Heart left ventricle (tissue), 16 donors: ENCODE data around the gene DLG1. TPM values are rescaled to one million over a fixed set of nuclear protein-coding genes. Genes with fewer than 3 reads are reported as not detected.

Experiments
- ATAC-seq, 4 donors: fragments of 200-7000 bp; cut with Tn5 transposase; one replicate each; pipeline ENCODE4 v1.9.1; 2020 to 2022; ENCODE audit warnings: moderate library complexity in 4 of 4, mild to moderate bottlenecking in 3 of 4, moderate number of reproducible peaks in 1 of 4
- DNase-seq, 5 donors: peaks; one replicate each; pipeline ENCODE4 v3.0.0-alpha.2; 2020
- H3K27ac ChIP-seq, 12 donors: fragments of 200-600 bp; sonication (generic) in 4 of 12; one replicate each; pipeline versions ENCODE4 v1.5.0 to v1.8.0; 2016 to 2022; ENCODE audit warnings: mild to moderate bottlenecking in 2 of 12
- H3K27me3 ChIP-seq, 9 donors: fragments of 200-600 bp; sonication (generic) in 2 of 9; one replicate each; pipeline versions ENCODE4 v1.5.1 to v1.8.0; 2016 to 2022; ENCODE audit warnings: mild to moderate bottlenecking in 3 of 9
- H3K36me3 ChIP-seq, 9 donors: fragments of 200-600 bp; sonication (generic) in 2 of 9; one replicate each; pipeline versions ENCODE4 v1.5.0 to v1.8.0; 2018 to 2022; ENCODE audit warnings: mild to moderate bottlenecking in 2 of 9
- H3K4me1 ChIP-seq, 12 donors: fragments of 200-600 bp; sonication (generic) in 4 of 12; one replicate each; pipeline versions ENCODE4 v1.5.0 to v1.8.0; 2016 to 2022; ENCODE audit warnings: mild to moderate bottlenecking in 3 of 12
- H3K4me3 ChIP-seq, 12 donors: fragments of 200-600 bp; sonication (generic) in 4 of 12; one replicate each; pipeline versions ENCODE4 v1.5.0 to v1.8.0; 2017 to 2022; ENCODE audit warnings: mild to moderate bottlenecking in 9 of 12, moderate library complexity in 4 of 12
- H3K9me3 ChIP-seq, 12 donors: fragments of 200-600 bp; sonication (generic) in 4 of 12; one replicate each; pipeline versions ENCODE4 v1.5.0 to v1.8.0; 2016 to 2022; ENCODE audit warnings: mild to moderate bottlenecking in 1 of 12
- POLR2A ChIP-seq, 2 donors: fragments of 450-650 bp; IDR thresholded peaks; one replicate each; pipeline ENCODE4 v1.6.1; 2017; ENCODE audit warnings: antibody characterized with exemption in 2 of 2, mild to moderate bottlenecking in 2 of 2, moderate library complexity in 2 of 2
- WGBS, 4 donors: extraction: QIAGEN DNeasy Blood & Tissue Kit in 2 of 4; methylation state at CpG; one replicate each; pipeline versions ENCODE4 v1.1.5 to v1.1.7; 2013 to 2018; 5-methylcytosine and 5-hydroxymethylcytosine counted together
- intact Hi-C, 10 donors: fragments of 100-400 bp; cut with DNase I; formaldehyde crosslinking; loops; one replicate each; pipeline versions ENCODE4 v1.11.1 to v1.14.2; 2022
- polyA plus RNA-seq, 2 donors: library from polyadenylated mRNA; stranded (reverse); fragments of 200-250 nt; gene quantifications; one replicate each; pipeline ENCODE4 v1.2.3, GENCODE V29; 2013
- total RNA-seq, 9 donors: library from RNA; depleted of rRNA in 2 of 9; stranded (reverse); fragments of >200 nt in 2 of 9; fragmentation: NEBNext Ultra II Directional in 3 of 9; extraction: Animal tissue kit (Norgen Biotek cat#: 25700) in 3 of 9; gene quantifications; one replicate each; pipeline versions ENCODE4 v1.1.0 to v1.2.4, GENCODE V29; 2016 to 2023
- TF ChIP-seq, protein P1 (sequence below), 12 donors: fragments of 200-600 bp; sonication (generic) in 4 of 12; IDR thresholded peaks; one replicate each; pipeline versions ENCODE4 v1.5.0 to v1.8.0; 2018 to 2022; ENCODE audit warnings: antibody characterized with exemption in 12 of 12, mild to moderate bottlenecking in 5 of 12
- donor health status: ischemic (EF 13 %, LVEDD 7.1; RV severe dilation, severe dysfunction).
- donor health status: healthy with polysubstance abuse.
- donor health status: DM: no; HTN: yes; CAD: no.
- donor health status: DM: no; HTN: no; CAD: no.
- donor health status: ischemic (EF 25% LVEDD 6.9; RV normal size, moderate dysfunction).
- donor health status: ischemic (EF 25% LVEDD 5.7; RV mildly dilated, moderate dysfunction).
- donor health status: healthy.
- donor health status: DM: yes; HTN: yes; CAD: no.
- donor health status: ischemic (EF 35%, LVEDD 5.7; RV mildly dilated, moderate dysfunction).
- donor health status: nonischemic (EF 11% LVEDD 7.7; RV severe dilation, severe dysfunction).
- donor health status: DM: yes; HTN: yes; CAD: no.
- donor health status: PGD.
- donor health status: ischemic (EF 29% LVEDD 5.4; RV normal size, mild dysfunction).
- donor health status: nonischemic (EF 23%, LVEDD 6.1; RV moderate dilation, normal function).

The DLG1 gene
- total and polyA plus RNA-seq, 11 donors: 17.4 to 151 (median 63.6) TPM

- intact Hi-C loops: loop anchor here in 1 of 10 donors (2.0 kb wide), 1 partner anchor 26 kb away; no protein-coding TSS in a partner anchor
- peak overlapping the region in 5 of 12 donors; percentile 32 to 76 (median 56) for H3K27ac ChIP-seq
- 4 to 11% (median 9%) methylated on average over 18 to 67 of the region's 67 CpGs for WGBS, 4 donors
Measured at GRCh38 chr3:197028728-197029510, 269.5 kb downstream of the DLG1 start.

DNA sequence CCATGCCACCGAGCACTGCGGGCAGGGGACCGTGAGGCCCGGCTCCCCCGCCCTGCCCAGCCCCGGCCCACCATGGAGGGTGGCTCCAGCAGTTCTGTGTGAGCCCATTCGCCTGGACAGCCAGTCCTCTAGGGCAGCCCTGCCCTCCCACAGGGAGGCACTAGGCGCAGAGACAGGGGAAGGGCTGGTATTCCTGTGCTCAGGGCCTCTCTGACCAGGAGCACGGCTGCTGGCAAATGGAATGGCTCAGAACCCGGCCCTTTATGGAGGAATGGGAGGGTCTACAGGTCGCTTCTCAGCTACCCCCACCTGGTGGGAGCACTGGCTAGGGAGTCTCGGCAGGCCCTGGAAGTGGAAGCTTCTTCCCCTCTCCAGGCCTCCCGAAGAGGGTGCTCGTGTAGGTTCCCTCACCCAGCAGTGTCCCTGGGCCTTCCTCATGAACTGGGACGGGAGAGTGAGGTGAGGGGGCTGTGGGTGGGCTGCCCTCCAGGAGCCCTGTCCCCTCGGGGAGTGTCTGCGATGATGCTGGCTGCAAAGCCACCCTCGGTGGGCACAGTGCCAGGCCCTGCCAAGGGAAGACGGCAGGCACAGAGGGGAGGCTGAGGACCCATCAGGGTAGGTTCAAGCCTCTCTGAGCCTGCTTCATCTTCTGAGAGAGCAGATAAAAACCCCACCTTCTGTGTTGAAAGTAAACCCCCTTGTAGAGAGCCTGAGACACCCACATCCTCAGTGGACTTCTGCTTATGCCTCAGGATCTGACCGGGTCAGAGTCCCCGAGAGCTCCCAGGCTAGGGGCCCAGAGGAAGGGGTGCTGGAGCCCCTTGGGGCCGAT is 270.3 kb downstream of the DLG1 start:
- intact Hi-C loops: loop anchor here in 1 of 10 donors (2.0 kb wide), 1 partner anchor 25 kb away; no protein-coding TSS in a partner anchor
- no peak for TF ChIP-seq POLR2A (IDR thresholded peaks at IDR 0.05)
- TF ChIP-seq, protein P1, sequence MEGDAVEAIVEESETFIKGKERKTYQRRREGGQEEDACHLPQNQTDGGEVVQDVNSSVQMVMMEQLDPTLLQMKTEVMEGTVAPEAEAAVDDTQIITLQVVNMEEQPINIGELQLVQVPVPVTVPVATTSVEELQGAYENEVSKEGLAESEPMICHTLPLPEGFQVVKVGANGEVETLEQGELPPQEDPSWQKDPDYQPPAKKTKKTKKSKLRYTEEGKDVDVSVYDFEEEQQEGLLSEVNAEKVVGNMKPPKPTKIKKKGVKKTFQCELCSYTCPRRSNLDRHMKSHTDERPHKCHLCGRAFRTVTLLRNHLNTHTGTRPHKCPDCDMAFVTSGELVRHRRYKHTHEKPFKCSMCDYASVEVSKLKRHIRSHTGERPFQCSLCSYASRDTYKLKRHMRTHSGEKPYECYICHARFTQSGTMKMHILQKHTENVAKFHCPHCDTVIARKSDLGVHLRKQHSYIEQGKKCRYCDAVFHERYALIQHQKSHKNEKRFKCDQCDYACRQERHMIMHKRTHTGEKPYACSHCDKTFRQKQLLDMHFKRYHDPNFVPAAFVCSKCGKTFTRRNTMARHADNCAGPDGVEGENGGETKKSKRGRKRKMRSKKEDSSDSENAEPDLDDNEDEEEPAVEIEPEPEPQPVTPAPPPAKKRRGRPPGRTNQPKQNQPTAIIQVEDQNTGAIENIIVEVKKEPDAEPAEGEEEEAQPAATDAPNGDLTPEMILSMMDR (IDR thresholded peaks at IDR 0.05): no peak
- 82 to 84% (median 82%) methylated on average over 18 to 22 of the region's 22 CpGs for WGBS, 4 donors
- DNase-seq (peak in 1 of 5 donors; percentile 62), ATAC-seq (no peak)
- Histone ChIP-seq H3K4me1 (peaks cover 0 to 45% (median 24%) of the 10 kb centered on the region in 12 donors), H3K27ac (peak overlapping the region in 1 of 12 donors; percentile 49), H3K9me3 (no peaks in the 10 kb centered on the region), H3K36me3 (no peaks in the 10 kb centered on the region), H3K27me3 (peaks cover 0 to 15% (median 0%) of the 10 kb centered on the region in 9 donors), H3K4me3 (peak overlapping the region in 4 of 12 donors; percentile 57 to 68 (median 62))

More at GRCh38 chr3:197028728-197029510, 269.5 kb downstream of the DLG1 start:
- peaks cover 0 to 15% (median 0%) of the 10 kb centered on the region in 9 donors for H3K27me3 ChIP-seq
- no peak for ATAC-seq
- TF ChIP-seq, protein P1 (IDR thresholded peaks at IDR 0.05): no peak
- no peak for TF ChIP-seq POLR2A (IDR thresholded peaks at IDR 0.05)
- H3K9me3 ChIP-seq: no peaks in the 10 kb centered on the region
- no peaks in the 10 kb centered on the region for H3K36me3 ChIP-seq
- peak overlapping the region; percentile 19 to 68 (median 54) for H3K4me3 ChIP-seq
- H3K4me1 ChIP-seq: peaks cover 0 to 38% (median 24%) of the 10 kb centered on the region in 12 donors
- peak in 1 of 5 donors; percentile 61 for DNase-seq

- Histone ChIP-seq H3K4me1 (peaks cover 0 to 51% (median 25%) of the 10 kb centered on the region in 12 donors), H3K27ac (no peak overlapping the region), H3K27me3 (peaks cover 0 to 18% (median 0%) of the 10 kb centered on the region in 9 donors), H3K4me3 (no peak overlapping the region), H3K36me3 (no peaks in the 10 kb centered on the region), H3K9me3 (no peaks in the 10 kb centered on the region)
- no peak for ATAC-seq
- intact Hi-C loops: no loop called here
- peak in 1 of 5 donors; percentile 64 for DNase-seq
- WGBS, 4 donors: 91 to 96% (median 92%) methylated on average over 23 to 29 of the region's 29 CpGs
- TF ChIP-seq POLR2A (IDR thresholded peaks at IDR 0.05): no peak
- TF ChIP-seq, protein P1 (IDR thresholded peaks at IDR 0.05): no peak
Measured at GRCh38 chr3:197027151-197027895, 271.1 kb downstream of the DLG1 start.
